Tibial nerve (tissue), 4 donors: ENCODE data around the gene A4GALT. TPM values are rescaled to one million over a fixed set of nuclear protein-coding genes. Genes with fewer than 3 reads are reported as not detected.
A peak's percentile ranks its signal among the peaks of the same experiment; 100 is the strongest.

ENCODE experiments used
- DNase-seq, 2 donors: peaks; one replicate each; pipeline ENCODE4 v3.0.0-alpha.2; 2019; ENCODE audit warnings: low spot score in 2 of 2
- H3K27ac ChIP-seq, 4 donors: fragments of 200-600 bp; sonication (generic) in 3 of 4; one replicate each; pipeline ENCODE4 v1.5.1; 2017 to 2019; ENCODE audit warnings: mild to moderate bottlenecking in 1 of 4
- H3K27me3 ChIP-seq, 2 donors: fragments of 200-600 bp; sonication (generic) in 1 of 2; one replicate each; pipeline versions ENCODE4 v1.5.1 to v1.6.0; 2017 to 2019
- H3K36me3 ChIP-seq, 3 donors: fragments of 200-600 bp; sonication (generic); one replicate each; pipeline ENCODE4 v1.5.1; 2018 to 2019
- H3K4me1 ChIP-seq, 4 donors: fragments of 200-600 bp; sonication (generic) in 3 of 4; one replicate each; pipeline ENCODE4 v1.5.1; 2017 to 2019
- H3K4me3 ChIP-seq, 4 donors: fragments of 200-600 bp; sonication (generic) in 3 of 4; one replicate each; pipeline ENCODE4 v1.5.1; 2017 to 2019; ENCODE audit warnings: mild to moderate bottlenecking in 1 of 4, moderate library complexity in 1 of 4
- H3K9me3 ChIP-seq, 4 donors: fragments of 200-600 bp; sonication (generic) in 3 of 4; one replicate each; pipeline ENCODE4 v1.5.1; 2017 to 2019
- EP300 ChIP-seq, 2 donors: sonication (generic); formaldehyde crosslinking; IDR thresholded peaks; one replicate each; pipeline ENCODE4 v1.6.1; 2017; ENCODE audit warnings: antibody characterized with exemption in 2 of 2, mild to moderate bottlenecking in 1 of 2
- POLR2A ChIP-seq, 2 donors: fragments of 450-650 bp; IDR thresholded peaks; one replicate each; pipeline ENCODE4 v1.6.1; 2017; ENCODE audit warnings: antibody characterized with exemption in 2 of 2, mild to moderate bottlenecking in 2 of 2, moderate library complexity in 2 of 2
- WGBS, 2 donors: methylation state at CpG; one replicate each; pipeline ENCODE4 v1.1.5; 2018; 5-methylcytosine and 5-hydroxymethylcytosine counted together
- total RNA-seq, 4 donors: library from RNA; depleted of rRNA; stranded (reverse); fragments of >200 nt; gene quantifications; one replicate each; pipeline ENCODE4 v1.1.0, GENCODE V29; 2016
- TF ChIP-seq, protein P1 (sequence below), 5 experiments: fragments of 200-600 bp in 3 of 5; fragments of 450-650 bp in 2 of 5; sonication (generic) in 3 of 5; IDR thresholded peaks; one replicate each; pipeline ENCODE4 v1.5.1; 2016 to 2019; ENCODE audit warnings: antibody characterized with exemption in 5 of 5, mild to moderate bottlenecking in 3 of 5, moderate library complexity in 2 of 5

Gene A4GALT
- total RNA-seq, 4 donors from 2014 or later: 73.0 to 146 (median 99.0) TPM

DNA sequence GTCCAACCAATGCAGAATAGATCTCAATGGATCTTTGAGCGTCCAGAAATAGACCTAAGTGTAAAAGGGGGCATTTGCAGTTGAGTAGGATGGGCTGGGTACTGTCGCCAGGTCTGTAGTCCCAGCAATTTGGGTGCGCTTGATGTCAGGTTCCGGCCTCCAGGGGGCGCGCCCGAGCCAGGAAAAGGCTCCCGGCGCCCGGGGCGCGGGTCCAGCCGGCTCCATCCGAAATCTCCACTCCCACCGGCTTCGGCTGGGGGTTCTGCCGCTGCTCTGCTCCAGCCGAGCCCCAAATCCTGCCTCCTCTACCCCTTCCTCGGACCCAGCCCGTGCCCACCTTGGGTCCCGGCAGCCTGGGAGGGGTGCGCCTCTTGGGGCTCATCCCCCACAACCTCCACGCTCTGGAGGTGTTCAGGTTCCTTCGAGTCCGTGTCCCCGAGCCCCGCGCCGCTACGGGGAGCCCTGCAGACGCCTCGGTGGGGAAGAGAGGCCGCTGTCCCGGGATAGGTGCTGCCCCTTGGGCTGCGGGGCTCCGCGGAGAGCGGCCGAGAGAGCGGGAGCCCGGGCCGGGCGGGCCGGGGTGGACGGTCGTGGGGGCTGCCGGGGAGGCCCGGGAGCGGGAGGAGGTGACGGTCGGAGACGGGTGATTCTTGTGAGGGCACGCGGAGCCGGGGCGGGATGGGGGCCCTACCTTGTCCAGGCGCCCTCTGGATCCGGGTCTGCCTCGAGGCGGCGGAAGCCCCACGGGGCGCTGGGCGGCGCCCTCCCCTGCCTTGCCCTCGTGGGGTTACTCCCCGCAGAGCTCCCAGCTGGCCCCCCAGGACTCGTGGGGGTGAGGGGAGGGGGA is 58.5 kb downstream of the A4GALT start:
- H3K4me3 ChIP-seq: peak overlapping the region; percentile 36 to 61 (median 42)
- H3K9me3 ChIP-seq: no peaks in the 10 kb centered on the region
- H3K4me1 ChIP-seq: peaks cover 0 to 15% (median 7%) of the 10 kb centered on the region in 4 donors
- no peaks in the 10 kb centered on the region for H3K27me3 ChIP-seq
- H3K27ac ChIP-seq: peak overlapping the region; percentile 11 to 80 (median 60)
- no peaks in the 10 kb centered on the region for H3K36me3 ChIP-seq
- peak; percentile 83 to 89 for DNase-seq
- WGBS, 2 donors: 3 to 8% methylated on average over 27 to 57 of the region's 68 CpGs
- TF ChIP-seq, protein P1, sequence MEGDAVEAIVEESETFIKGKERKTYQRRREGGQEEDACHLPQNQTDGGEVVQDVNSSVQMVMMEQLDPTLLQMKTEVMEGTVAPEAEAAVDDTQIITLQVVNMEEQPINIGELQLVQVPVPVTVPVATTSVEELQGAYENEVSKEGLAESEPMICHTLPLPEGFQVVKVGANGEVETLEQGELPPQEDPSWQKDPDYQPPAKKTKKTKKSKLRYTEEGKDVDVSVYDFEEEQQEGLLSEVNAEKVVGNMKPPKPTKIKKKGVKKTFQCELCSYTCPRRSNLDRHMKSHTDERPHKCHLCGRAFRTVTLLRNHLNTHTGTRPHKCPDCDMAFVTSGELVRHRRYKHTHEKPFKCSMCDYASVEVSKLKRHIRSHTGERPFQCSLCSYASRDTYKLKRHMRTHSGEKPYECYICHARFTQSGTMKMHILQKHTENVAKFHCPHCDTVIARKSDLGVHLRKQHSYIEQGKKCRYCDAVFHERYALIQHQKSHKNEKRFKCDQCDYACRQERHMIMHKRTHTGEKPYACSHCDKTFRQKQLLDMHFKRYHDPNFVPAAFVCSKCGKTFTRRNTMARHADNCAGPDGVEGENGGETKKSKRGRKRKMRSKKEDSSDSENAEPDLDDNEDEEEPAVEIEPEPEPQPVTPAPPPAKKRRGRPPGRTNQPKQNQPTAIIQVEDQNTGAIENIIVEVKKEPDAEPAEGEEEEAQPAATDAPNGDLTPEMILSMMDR (IDR thresholded peaks at IDR 0.05): peak; percentile 76 to 92 (median 78)
- TF ChIP-seq EP300 (IDR thresholded peaks at IDR 0.05): peak in 1 of 2 donors; percentile 33
- peak in 1 of 2 donors; percentile 17 for TF ChIP-seq POLR2A (IDR thresholded peaks at IDR 0.05)

DNA sequence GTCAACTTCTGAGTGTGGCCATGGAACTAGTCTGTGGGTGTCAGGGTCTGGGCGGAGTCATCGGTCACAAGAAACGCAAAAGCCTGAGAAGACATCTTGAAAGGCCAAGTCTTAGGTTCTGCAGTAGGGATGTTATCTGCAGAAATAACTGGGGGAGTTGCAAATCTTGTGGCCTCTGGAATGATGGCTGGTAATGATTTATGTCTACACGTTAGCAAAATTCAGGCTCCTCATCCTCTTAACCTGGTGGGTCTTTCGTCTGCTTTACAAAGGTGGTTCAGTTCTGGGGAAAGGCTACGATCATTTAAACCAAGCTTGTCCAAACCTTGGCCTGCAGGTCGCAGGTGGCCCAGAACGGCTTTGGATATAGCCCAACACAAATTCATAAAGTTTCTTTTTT is 64.1 kb downstream of the A4GALT start:
- no peaks in the 10 kb centered on the region for H3K9me3 ChIP-seq
- TF ChIP-seq, protein P1 (IDR thresholded peaks at IDR 0.05): no peak
- TF ChIP-seq POLR2A (IDR thresholded peaks at IDR 0.05): no peak
- no peak for TF ChIP-seq EP300 (IDR thresholded peaks at IDR 0.05)
- H3K4me3 ChIP-seq: no peak overlapping the region
- peaks cover 0 to 3% (median 0%) of the 10 kb centered on the region in 4 donors for H3K4me1 ChIP-seq
- H3K27ac ChIP-seq: no peak overlapping the region
- no peak for DNase-seq
- H3K27me3 ChIP-seq: no peaks in the 10 kb centered on the region
- H3K36me3 ChIP-seq: no peaks in the 10 kb centered on the region
- 92 to 94% methylated on average over 8 of the region's 8 CpGs for WGBS, 2 donors

- Histone ChIP-seq H3K27ac (no peak overlapping the region), H3K36me3 (no peaks in the 10 kb centered on the region), H3K9me3 (no peaks in the 10 kb centered on the region), H3K4me3 (no peak overlapping the region), H3K4me1 (no peaks in the 10 kb centered on the region), H3K27me3 (no peaks in the 10 kb centered on the region)
- DNase-seq: no peak
- TF ChIP-seq POLR2A (IDR thresholded peaks at IDR 0.05) (no peak), EP300 (IDR thresholded peaks at IDR 0.05) (no peak)
- TF ChIP-seq, protein P1 (IDR thresholded peaks at IDR 0.05): no peak
- 67 to 70% methylated on average over 9 of the region's 9 CpGs for WGBS, 2 donors
Observed at GRCh38 chr22:42655693-42656092, 65.0 kb downstream of the A4GALT start.

GRCh38 chr22:42654436-42655073 is 66.1 kb downstream of the A4GALT start:
- no peak overlapping the region for H3K4me3 ChIP-seq
- H3K27ac ChIP-seq: no peak overlapping the region
- H3K4me1 ChIP-seq: peaks cover 0 to 3% (median 0%) of the 10 kb centered on the region in 4 donors
- no peaks in the 10 kb centered on the region for H3K27me3 ChIP-seq
- H3K36me3 ChIP-seq: no peaks in the 10 kb centered on the region
- WGBS, 2 donors: 83 to 86% methylated on average over 7 of the region's 7 CpGs
- TF ChIP-seq EP300 (IDR thresholded peaks at IDR 0.05): no peak
- H3K9me3 ChIP-seq: no peaks in the 10 kb centered on the region
- DNase-seq: no peak

- H3K36me3 ChIP-seq: no peaks in the 10 kb centered on the region
- no peaks in the 10 kb centered on the region for H3K9me3 ChIP-seq
- no peak for DNase-seq
- peaks cover 0 to 5% (median 0%) of the 10 kb centered on the region in 4 donors for H3K4me1 ChIP-seq
- H3K4me3 ChIP-seq: no peak overlapping the region
- TF ChIP-seq EP300 (IDR thresholded peaks at IDR 0.05) (no peak), POLR2A (IDR thresholded peaks at IDR 0.05) (no peak)
- TF ChIP-seq, protein P1 (IDR thresholded peaks at IDR 0.05): no peak
- H3K27me3 ChIP-seq: no peaks in the 10 kb centered on the region
- WGBS, 2 donors: 81 to 83% methylated on average over 4 of the region's 4 CpGs
- no peak overlapping the region for H3K27ac ChIP-seq
Observed at GRCh38 chr22:42653999-42654398, 66.7 kb downstream of the A4GALT start.
